CD4-positive, CD25-positive, alpha-beta regulatory T cell (primary cell): ENCODE data around the gene TNFAIP8L1. TPM values are rescaled to one million over a fixed set of nuclear protein-coding genes. Genes with fewer than 3 reads are reported as not detected.
"Not testable (repeated sequence)": the region's sequence is repeated elsewhere in the genome, so short reads cannot be mapped to it uniquely, and the experiment has no call there.

Experiments
- ATAC-seq, 2 donors: fragments of 150-1000 bp; cut with Tn5 transposase; one replicate each; pipeline ENCODE4 v1.10.0; 2021; ENCODE audit warnings: low read depth in 2 of 2, moderate number of reproducible peaks in 2 of 2, moderate library complexity in 1 of 2
- DNase-seq, 3 donors: peaks; one replicate each; pipeline versions ENCODE4 v3.0.0 to v3.0.0-alpha.2; 2012 to 2022; ENCODE audit warnings: mixed read lengths in 1 of 3
- H3K27ac ChIP-seq: one replicate; pipeline ENCODE4 v1.7.0; 2013; ENCODE audit warnings: mild to moderate bottlenecking, low read length; ENCODE audit not compliant: insufficient read depth, poor library complexity, severe bottlenecking
- H3K27me3 ChIP-seq: one replicate; pipeline ENCODE4 v1.7.0; 2013; ENCODE audit warnings: low read length; ENCODE audit not compliant: control insufficient read depth, insufficient read depth
- H3K36me3 ChIP-seq: one replicate; pipeline ENCODE4 v1.7.0; 2013; ENCODE audit warnings: mild to moderate bottlenecking, low read length, moderate library complexity; ENCODE audit not compliant: control insufficient read depth, insufficient read depth
- H3K4me1 ChIP-seq: 2 replicates; pipeline ENCODE4 v1.7.0; 2013; ENCODE audit warnings: mild to moderate bottlenecking, low read length; ENCODE audit not compliant: insufficient read depth, control insufficient read depth, poor library complexity, severe bottlenecking
- H3K4me3 ChIP-seq: one replicate; pipeline ENCODE4 v1.7.0; 2013; ENCODE audit warnings: low read depth, mild to moderate bottlenecking, low read length, moderate library complexity
- H3K9me3 ChIP-seq, 2 experiments: 1 replicate in 1 of 2; 2 replicates in 1 of 2; pipeline ENCODE4 v1.7.0; 2013; ENCODE audit warnings: low read length in 2 of 2, mild to moderate bottlenecking in 1 of 2, moderate library complexity in 1 of 2; ENCODE audit not compliant: control insufficient read depth in 2 of 2
- H3K27ac Mint-ChIP-seq, 3 donors: one replicate each; pipeline ENCODE4 v1.8.0; 2020 to 2022; ENCODE audit warnings: mild to moderate bottlenecking in 3 of 3, mixed read lengths in 3 of 3, moderate library complexity in 2 of 3
- H3K27me3 Mint-ChIP-seq: one replicate; pipeline ENCODE4 v1.8.0; 2022; ENCODE audit warnings: mild to moderate bottlenecking, mixed read lengths
- H3K36me3 Mint-ChIP-seq: one replicate; pipeline ENCODE4 v1.8.0; 2020; ENCODE audit warnings: mixed read lengths
- H3K4me1 Mint-ChIP-seq, 4 donors: one replicate each; pipeline ENCODE4 v1.8.0; 2020 to 2022; ENCODE audit warnings: mixed read lengths in 4 of 4, mild to moderate bottlenecking in 1 of 4
- H3K4me3 Mint-ChIP-seq, 4 donors: one replicate each; pipeline ENCODE4 v1.8.0; 2020 to 2022; ENCODE audit warnings: mild to moderate bottlenecking in 4 of 4, mixed read lengths in 4 of 4, moderate library complexity in 3 of 4
- H3K9me3 Mint-ChIP-seq, 7 donors: one replicate each; pipeline ENCODE4 v1.8.0; 2020 to 2022; ENCODE audit warnings: mixed read lengths in 7 of 7, mild to moderate bottlenecking in 3 of 7, moderate library complexity in 2 of 7
- polyA plus RNA-seq, 4 donors: library from polyadenylated mRNA; unstranded; fragments of 300-500 nt; fragmentation: Illumina TruSeq; gene quantifications; one replicate each; pipeline ENCODE4 v1.2.3, GENCODE V29; 2021
- total RNA-seq: library from RNA; stranded (reverse); gene quantifications from one replicate; pipeline ENCODE4 v1.2.3, GENCODE V29; 2022

TNFAIP8L1 gene
- total and polyA plus RNA-seq, 5 donors from 2014 or later: 6.5 to 15.9 (median 7.6) TPM

GRCh38 chr19:4595158-4595557 is 44.2 kb upstream of the TNFAIP8L1 start:
- H3K27me3 Mint-ChIP-seq: peaks cover 72% of the 10 kb centered on the region
- peaks cover 16% of the 10 kb centered on the region for H3K4me1 ChIP-seq
- H3K4me1 Mint-ChIP-seq: peaks cover 0 to 14% (median 1%) of the 10 kb centered on the region in 4 donors
- not testable (repeated sequence) for H3K4me3 Mint-ChIP-seq, H3K27me3 ChIP-seq, H3K36me3 ChIP-seq, H3K27ac ChIP-seq, H3K9me3 Mint-ChIP-seq, ATAC-seq, DNase-seq, H3K9me3 ChIP-seq, H3K4me3 ChIP-seq, H3K36me3 Mint-ChIP-seq, H3K27ac Mint-ChIP-seq

- H3K4me3 Mint-ChIP-seq: no peak overlapping the region
These were observed 43.0 kb upstream of the TNFAIP8L1 start for GRCh38 chr19:4596033-4596904.

GRCh38 chr19:4597278-4597974 is 41.9 kb upstream of the TNFAIP8L1 start:
- no peak for ATAC-seq
- Histone ChIP-seq H3K4me3 (no peak overlapping the region), H3K27me3 (peaks cover 10% of the 10 kb centered on the region), H3K9me3 (no peaks in the 10 kb centered on the region), H3K27ac (no peak overlapping the region), H3K4me1 (peaks cover 16% of the 10 kb centered on the region), H3K36me3 (no peaks in the 10 kb centered on the region)
- peaks cover 63% of the 10 kb centered on the region for H3K27me3 Mint-ChIP-seq
- H3K9me3 Mint-ChIP-seq: peaks cover 0 to 1% (median 0%) of the 10 kb centered on the region in 7 donors
- H3K4me1 Mint-ChIP-seq: peaks cover 0 to 14% (median 1%) of the 10 kb centered on the region in 4 donors
- DNase-seq: peak in 1 of 3 donors; percentile 20
- H3K4me3 Mint-ChIP-seq: peak overlapping the region in 3 of 4 donors; percentile 46 to 76 (median 57)
- H3K27ac Mint-ChIP-seq: no peak overlapping the region
- no peaks in the 10 kb centered on the region for H3K36me3 Mint-ChIP-seq

More at GRCh38 chr19:4596033-4596904, 43.0 kb upstream of the TNFAIP8L1 start:
- H3K4me3 ChIP-seq: no peak overlapping the region
- H3K27me3 Mint-ChIP-seq: peaks cover 74% of the 10 kb centered on the region
- no peaks in the 10 kb centered on the region for H3K9me3 ChIP-seq
- peaks cover 5% of the 10 kb centered on the region for H3K27me3 ChIP-seq
- H3K9me3 Mint-ChIP-seq: peaks cover 0 to 1% (median 0%) of the 10 kb centered on the region in 7 donors
- H3K4me1 Mint-ChIP-seq: peaks cover 0 to 14% (median 1%) of the 10 kb centered on the region in 4 donors
- no peak for ATAC-seq
- no peak overlapping the region for H3K27ac Mint-ChIP-seq
- H3K36me3 Mint-ChIP-seq: no peaks in the 10 kb centered on the region
- no peak for DNase-seq
- H3K36me3 ChIP-seq: no peaks in the 10 kb centered on the region
- no peak overlapping the region for H3K27ac ChIP-seq
- peaks cover 16% of the 10 kb centered on the region for H3K4me1 ChIP-seq

- DNase-seq (peak; percentile 25 to 55 (median 35)), ATAC-seq (peak; percentile 54 to 57)
- Histone ChIP-seq H3K9me3 (no peaks in the 10 kb centered on the region), H3K4me1 (peaks cover 16% of the 10 kb centered on the region), H3K4me3 (no peak overlapping the region), H3K27ac (no peak overlapping the region), H3K36me3 (no peaks in the 10 kb centered on the region), H3K27me3 (peaks cover 12% of the 10 kb centered on the region)
- peaks cover 58% of the 10 kb centered on the region for H3K27me3 Mint-ChIP-seq
- no peaks in the 10 kb centered on the region for H3K36me3 Mint-ChIP-seq
- H3K27ac Mint-ChIP-seq: no peak overlapping the region
- peaks cover 0 to 1% (median 0%) of the 10 kb centered on the region in 7 donors for H3K9me3 Mint-ChIP-seq
- peak overlapping the region in 3 of 4 donors; percentile 48 to 76 (median 73) for H3K4me3 Mint-ChIP-seq
- peaks cover 0 to 14% (median 1%) of the 10 kb centered on the region in 4 donors for H3K4me1 Mint-ChIP-seq
These were observed 41.2 kb upstream of the TNFAIP8L1 start for GRCh38 chr19:4597975-4598671.

- Mint-ChIP-seq H3K9me3 (peaks cover 0 to 1% (median 0%) of the 10 kb centered on the region in 7 donors), H3K4me3 (peak overlapping the region in 2 of 4 donors; percentile 73 to 76), H3K4me1 (peaks cover 0 to 14% (median 1%) of the 10 kb centered on the region in 4 donors), H3K27ac (no peak overlapping the region), H3K27me3 (peaks cover 54% of the 10 kb centered on the region), H3K36me3 (no peaks in the 10 kb centered on the region)
- Histone ChIP-seq H3K36me3 (no peaks in the 10 kb centered on the region), H3K27ac (no peak overlapping the region), H3K4me1 (peaks cover 16% of the 10 kb centered on the region), H3K4me3 (no peak overlapping the region), H3K27me3 (peaks cover 12% of the 10 kb centered on the region), H3K9me3 (no peaks in the 10 kb centered on the region)
- ATAC-seq (no peak), DNase-seq (no peak)
These were observed 40.6 kb upstream of the TNFAIP8L1 start for GRCh38 chr19:4598712-4599111.

- Histone ChIP-seq H3K36me3 (no peaks in the 10 kb centered on the region), H3K4me1 (peaks cover 16% of the 10 kb centered on the region), H3K9me3 (no peaks in the 10 kb centered on the region), H3K27ac (no peak overlapping the region), H3K27me3 (peaks cover 12% of the 10 kb centered on the region), H3K4me3 (no peak overlapping the region)
- Mint-ChIP-seq H3K4me1 (peaks cover 0 to 14% (median 1%) of the 10 kb centered on the region in 4 donors), H3K36me3 (no peaks in the 10 kb centered on the region), H3K27ac (no peak overlapping the region), H3K4me3 (no peak overlapping the region), H3K27me3 (peaks cover 50% of the 10 kb centered on the region), H3K9me3 (peaks cover 0 to 1% (median 0%) of the 10 kb centered on the region in 7 donors)
- DNase-seq (no peak), ATAC-seq (no peak)
These were observed 39.2 kb upstream of the TNFAIP8L1 start for GRCh38 chr19:4600082-4600481.

GRCh38 chr19:4600893-4601292 is 38.4 kb upstream of the TNFAIP8L1 start:
- H3K4me1 Mint-ChIP-seq: peaks cover 0 to 14% (median 1%) of the 10 kb centered on the region in 4 donors
- no peak for ATAC-seq
- no peaks in the 10 kb centered on the region for H3K36me3 Mint-ChIP-seq
- Histone ChIP-seq H3K27me3 (peaks cover 9% of the 10 kb centered on the region), H3K27ac (no peak overlapping the region), H3K4me3 (no peak overlapping the region), H3K9me3 (no peaks in the 10 kb centered on the region), H3K4me1 (peaks cover 16% of the 10 kb centered on the region), H3K36me3 (no peaks in the 10 kb centered on the region)
- no peak for DNase-seq
- no peaks in the 10 kb centered on the region for H3K9me3 Mint-ChIP-seq
- H3K4me3 Mint-ChIP-seq: no peak overlapping the region
- peaks cover 42% of the 10 kb centered on the region for H3K27me3 Mint-ChIP-seq
- H3K27ac Mint-ChIP-seq: no peak overlapping the region
